Brain microvascular endothelial cell (primary cell): Measurements from ENCODE around the gene A1BG.
A peak's percentile ranks its signal among the peaks of the same experiment; 100 is the strongest.
"Not testable (repeated sequence)": the region's sequence is repeated elsewhere in the genome, so short reads cannot be mapped to it uniquely, and the experiment has no call there.

ENCODE experiments used
- DNase-seq: peaks from one replicate; pipeline ENCODE4 v3.0.0-alpha.2; 2020
- H3K27ac ChIP-seq: fragments of 250-450 bp; sonication (Bioruptor Pico); 2 replicates; pipeline ENCODE4 v1.5.1; 2020; ENCODE audit warnings: mild to moderate bottlenecking, moderate library complexity
- H3K27me3 ChIP-seq: fragments of 250-450 bp; sonication (Bioruptor Pico); replicated peaks from 2 replicates; pipeline ENCODE4 v1.5.1; 2020; ENCODE audit warnings: mild to moderate bottlenecking
- H3K36me3 ChIP-seq: fragments of 250-450 bp; sonication (Bioruptor Pico); replicated peaks from 2 replicates; pipeline ENCODE4 v1.5.1; 2020; ENCODE audit warnings: mild to moderate bottlenecking
- H3K4me3 ChIP-seq: 2 replicates; pipeline ENCODE4 v1.5.1; 2011; ENCODE audit warnings: low read depth, mild to moderate bottlenecking, control low read depth, low read length, moderate library complexity
- in situ Hi-C: cut with HindIII; loops from 2 replicates; pipeline ENCODE4 v1.10.0; 2017; ENCODE audit warnings: low sequenced_read_pairs, low pct_ligation_motif_present
- TF ChIP-seq, protein P1 (sequence below): IDR thresholded peaks from 2 replicates; pipeline ENCODE4 v1.5.1; 2011; ENCODE audit warnings: low read depth, mild to moderate bottlenecking, moderate library complexity, low read length, control low read depth, inconsistent platforms; ENCODE audit errors: missing control alignments

A1BG gene

GRCh38 chr19:58350871-58351557 lies 2.3 kb downstream of the A1BG start:
- no peak overlapping the region for H3K27ac ChIP-seq
- peaks cover 13% of the 10 kb centered on the region for H3K36me3 ChIP-seq
- TF ChIP-seq, protein P1, sequence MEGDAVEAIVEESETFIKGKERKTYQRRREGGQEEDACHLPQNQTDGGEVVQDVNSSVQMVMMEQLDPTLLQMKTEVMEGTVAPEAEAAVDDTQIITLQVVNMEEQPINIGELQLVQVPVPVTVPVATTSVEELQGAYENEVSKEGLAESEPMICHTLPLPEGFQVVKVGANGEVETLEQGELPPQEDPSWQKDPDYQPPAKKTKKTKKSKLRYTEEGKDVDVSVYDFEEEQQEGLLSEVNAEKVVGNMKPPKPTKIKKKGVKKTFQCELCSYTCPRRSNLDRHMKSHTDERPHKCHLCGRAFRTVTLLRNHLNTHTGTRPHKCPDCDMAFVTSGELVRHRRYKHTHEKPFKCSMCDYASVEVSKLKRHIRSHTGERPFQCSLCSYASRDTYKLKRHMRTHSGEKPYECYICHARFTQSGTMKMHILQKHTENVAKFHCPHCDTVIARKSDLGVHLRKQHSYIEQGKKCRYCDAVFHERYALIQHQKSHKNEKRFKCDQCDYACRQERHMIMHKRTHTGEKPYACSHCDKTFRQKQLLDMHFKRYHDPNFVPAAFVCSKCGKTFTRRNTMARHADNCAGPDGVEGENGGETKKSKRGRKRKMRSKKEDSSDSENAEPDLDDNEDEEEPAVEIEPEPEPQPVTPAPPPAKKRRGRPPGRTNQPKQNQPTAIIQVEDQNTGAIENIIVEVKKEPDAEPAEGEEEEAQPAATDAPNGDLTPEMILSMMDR = no peak
- H3K4me3 ChIP-seq = no peak overlapping the region
- DNase-seq = no peak
- in situ Hi-C loops = no loop called here
- H3K27me3 ChIP-seq = no peaks in the 10 kb centered on the region

GRCh38 chr19:58350001-58350861 lies 3.1 kb downstream of the A1BG start:
- Histone ChIP-seq H3K27ac (no peak overlapping the region), H3K27me3 (no peaks in the 10 kb centered on the region), H3K36me3 (peaks cover 13% of the 10 kb centered on the region), H3K4me3 (no peak overlapping the region)
- no peak for DNase-seq
- in situ Hi-C loops = no loop called here
- TF ChIP-seq, protein P1 = no peak

- no peaks in the 10 kb centered on the region for H3K27me3 ChIP-seq
- in situ Hi-C loops = no loop called here
- TF ChIP-seq, protein P1 = no peak
- H3K27ac ChIP-seq = no peak overlapping the region
- H3K4me3 ChIP-seq = no peak overlapping the region
- H3K36me3 ChIP-seq = peaks cover 13% of the 10 kb centered on the region
- no peak for DNase-seq
Observed at GRCh38 chr19:58349590-58349989, 3.7 kb downstream of the A1BG start.

DNA sequence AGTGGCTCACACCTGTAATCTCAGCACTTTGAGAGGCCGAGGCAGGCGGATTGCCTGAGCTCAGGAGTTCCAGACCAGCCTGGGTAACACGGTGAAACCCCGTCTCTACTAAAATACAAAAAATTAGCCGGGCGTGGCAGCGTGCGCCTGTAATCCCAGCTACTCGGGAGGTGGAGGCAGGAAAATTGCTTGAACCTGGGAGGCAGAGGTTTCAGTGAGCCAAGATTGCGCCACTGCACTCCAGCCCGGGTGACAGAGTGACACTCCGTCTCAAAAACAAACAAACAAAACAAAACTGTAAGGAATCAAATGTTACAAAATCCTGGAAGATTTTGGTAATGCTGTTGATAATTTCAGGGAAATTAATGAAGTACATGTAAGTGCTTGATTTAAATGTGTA lies 5.2 kb downstream of the A1BG start:
- peaks cover 13% of the 10 kb centered on the region for H3K36me3 ChIP-seq
- in situ Hi-C loops, H3K27me3 ChIP-seq, DNase-seq, H3K27ac ChIP-seq: not testable (repeated sequence)
- peak overlapping the region; percentile 69 for H3K4me3 ChIP-seq

DNA sequence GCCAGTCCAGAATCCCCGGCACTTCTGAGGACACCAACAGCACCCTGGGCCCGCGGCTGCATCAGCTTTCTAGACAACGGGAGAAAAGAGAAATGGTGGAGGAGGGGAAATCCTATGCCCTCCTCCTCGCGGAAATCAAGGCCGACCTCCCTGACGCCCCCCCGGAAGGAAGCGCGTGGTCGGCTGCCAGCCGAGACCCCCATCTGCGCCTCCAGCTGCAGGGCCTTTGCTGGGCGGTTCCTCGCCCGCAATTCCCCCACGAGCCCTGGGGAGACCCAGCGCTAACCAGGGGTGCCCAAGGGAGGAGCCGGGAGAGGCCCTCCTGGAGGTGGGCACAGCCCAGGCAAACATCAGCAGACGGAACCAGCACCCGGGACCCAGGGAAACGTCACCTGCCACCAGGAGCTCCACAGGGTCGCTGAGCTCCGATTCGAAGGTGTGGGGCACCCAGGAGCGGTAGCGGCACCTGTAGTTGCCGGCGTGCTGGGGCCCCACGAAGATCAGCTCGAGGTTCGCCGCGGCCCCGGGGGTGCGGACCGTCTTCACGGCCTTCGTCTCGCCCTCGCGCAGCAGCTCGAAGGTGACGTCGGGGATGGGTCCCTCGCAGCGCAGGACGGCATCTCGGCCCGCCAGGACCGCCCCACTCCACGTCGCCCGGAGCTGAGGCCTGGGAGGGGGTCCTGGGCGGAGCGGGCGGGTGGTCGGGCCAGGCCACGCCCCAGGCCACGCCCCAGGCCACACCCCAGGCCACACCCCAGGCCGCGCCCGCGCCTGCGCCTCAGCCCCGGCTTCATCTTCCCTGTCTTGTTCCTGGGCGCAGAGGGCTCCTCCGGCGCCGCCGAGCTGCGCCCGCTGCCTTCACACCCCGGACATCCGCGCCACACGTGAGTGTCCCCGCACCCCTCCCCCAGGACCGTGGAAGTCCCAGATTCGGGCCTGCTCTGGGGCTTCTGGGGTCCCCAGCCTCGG lies 6.0 kb downstream of the A1BG start:
- in situ Hi-C loops = no loop called here
- Histone ChIP-seq H3K36me3 (peaks cover 13% of the 10 kb centered on the region), H3K4me3 (peak overlapping the region; percentile 69), H3K27me3 (no peaks in the 10 kb centered on the region), H3K27ac (peak overlapping the region; percentile 10)
- DNase-seq = peak; percentile 22
- TF ChIP-seq, protein P1 = no peak
